NCI-H187 (cell line): ENCODE measurements around the gene CYTH3.
"Not testable (repeated sequence)": the region's sequence is repeated elsewhere in the genome, so short reads cannot be mapped to it uniquely, and the experiment has no call there.

ENCODE experiments used
- DNase-seq, 2 experiments: peaks; one replicate each; lab custom pipeline; 2025; lab: John Stamatoyannopoulos, UW

CYTH3 gene, protein sequence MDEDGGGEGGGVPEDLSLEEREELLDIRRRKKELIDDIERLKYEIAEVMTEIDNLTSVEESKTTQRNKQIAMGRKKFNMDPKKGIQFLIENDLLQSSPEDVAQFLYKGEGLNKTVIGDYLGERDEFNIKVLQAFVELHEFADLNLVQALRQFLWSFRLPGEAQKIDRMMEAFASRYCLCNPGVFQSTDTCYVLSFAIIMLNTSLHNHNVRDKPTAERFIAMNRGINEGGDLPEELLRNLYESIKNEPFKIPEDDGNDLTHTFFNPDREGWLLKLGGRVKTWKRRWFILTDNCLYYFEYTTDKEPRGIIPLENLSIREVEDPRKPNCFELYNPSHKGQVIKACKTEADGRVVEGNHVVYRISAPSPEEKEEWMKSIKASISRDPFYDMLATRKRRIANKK

DNA sequence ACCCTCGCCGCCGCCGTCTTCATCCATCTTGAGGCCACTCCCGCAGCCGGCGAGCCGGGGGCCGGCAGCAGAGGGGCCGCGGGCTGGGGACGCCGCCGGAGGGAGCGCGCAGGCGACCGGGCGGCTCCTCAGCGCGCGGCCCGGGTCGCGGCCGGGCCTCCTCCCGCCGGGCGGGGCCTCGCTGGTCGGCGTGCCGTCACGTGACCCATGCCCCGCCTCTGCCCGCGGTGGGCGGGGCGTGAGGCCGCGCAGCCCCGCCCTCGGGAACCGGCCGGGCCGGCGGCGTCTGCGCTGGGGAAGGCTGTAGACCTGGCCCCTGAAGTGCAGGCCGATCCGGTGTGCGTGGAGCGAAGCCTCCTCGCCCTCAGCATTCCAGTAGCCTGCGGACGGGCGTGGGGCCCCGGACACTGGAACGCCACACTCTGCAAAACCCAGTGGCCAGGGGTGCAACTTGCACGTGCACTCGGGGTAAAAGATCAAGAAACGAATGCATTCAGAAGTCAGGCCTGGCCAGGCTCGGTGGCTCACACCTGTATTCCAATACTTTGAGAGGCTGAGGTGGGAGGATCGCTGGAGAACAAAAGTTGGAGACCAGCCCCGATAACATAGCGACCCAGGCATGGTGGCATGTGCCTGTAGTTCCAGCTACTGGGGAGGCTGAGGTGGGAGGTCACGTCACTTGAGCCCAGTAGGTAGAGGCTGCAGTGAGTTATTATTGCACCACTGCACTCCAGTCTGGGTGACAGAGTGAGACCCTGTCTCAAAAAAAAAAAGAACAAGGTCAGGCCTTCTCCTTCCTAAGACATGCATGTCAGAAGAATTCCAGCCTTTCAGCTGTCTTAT is at the start of gene CYTH3:
Gene CYTH3 (minus strand): TSS at position 144 of the 843 bp plus-strand sequence. CDS start 117 bp downstream, at position 27.
- DNase-seq, result peak; percentile 47 to 79

DNA sequence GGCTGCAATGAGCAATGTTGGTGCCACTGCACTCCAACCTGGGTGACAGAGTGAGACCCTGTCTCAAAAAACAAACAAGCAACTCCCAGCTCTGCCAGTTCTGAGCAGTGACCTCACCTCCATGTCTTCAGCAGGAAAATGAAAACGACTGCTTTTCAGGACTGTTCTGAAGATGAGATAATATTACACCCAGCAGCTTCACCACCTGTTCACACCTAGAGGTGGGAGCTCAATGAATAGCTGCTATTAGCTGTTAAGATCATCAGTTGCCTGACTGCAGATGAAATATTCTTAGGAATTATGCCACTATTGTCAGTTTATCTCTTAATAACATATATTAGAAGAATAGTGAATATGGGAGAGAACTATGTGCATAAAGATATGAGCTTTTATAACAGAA is 48.4 kb upstream of the CYTH3 start:
- DNase-seq, result no peak

DNA sequence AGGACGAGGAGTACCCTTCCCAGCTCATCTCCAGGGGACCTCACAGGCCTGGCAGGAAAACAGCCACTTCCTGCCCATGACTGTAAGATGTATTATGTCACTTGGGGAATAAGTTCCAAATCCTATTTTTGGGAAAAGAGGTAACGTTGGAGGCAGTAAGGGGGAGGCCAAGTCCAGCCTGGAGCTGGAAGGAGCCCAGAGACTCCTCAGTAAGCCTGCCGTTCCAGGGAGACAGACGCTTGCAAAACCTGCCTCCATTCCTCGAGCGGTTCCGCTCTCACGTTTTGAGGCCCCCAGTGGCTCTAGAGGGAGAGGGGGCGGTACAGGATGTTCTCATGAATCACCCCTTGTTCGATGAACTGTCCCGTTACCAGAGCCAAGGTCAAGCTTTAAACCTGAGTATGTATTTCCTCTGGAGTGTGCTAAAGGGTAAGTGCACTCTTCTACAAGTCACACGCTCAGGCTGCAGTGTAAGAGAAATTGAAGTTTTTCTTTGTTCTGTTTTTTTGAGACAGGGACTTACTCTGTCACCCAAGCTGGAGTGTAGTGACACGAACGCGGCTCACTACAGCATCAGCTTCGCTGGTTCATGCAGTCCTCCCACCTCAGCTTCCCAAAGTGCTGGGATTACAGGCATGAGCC is 45.5 kb upstream of the CYTH3 start:
- DNase-seq, result no peak

DNA sequence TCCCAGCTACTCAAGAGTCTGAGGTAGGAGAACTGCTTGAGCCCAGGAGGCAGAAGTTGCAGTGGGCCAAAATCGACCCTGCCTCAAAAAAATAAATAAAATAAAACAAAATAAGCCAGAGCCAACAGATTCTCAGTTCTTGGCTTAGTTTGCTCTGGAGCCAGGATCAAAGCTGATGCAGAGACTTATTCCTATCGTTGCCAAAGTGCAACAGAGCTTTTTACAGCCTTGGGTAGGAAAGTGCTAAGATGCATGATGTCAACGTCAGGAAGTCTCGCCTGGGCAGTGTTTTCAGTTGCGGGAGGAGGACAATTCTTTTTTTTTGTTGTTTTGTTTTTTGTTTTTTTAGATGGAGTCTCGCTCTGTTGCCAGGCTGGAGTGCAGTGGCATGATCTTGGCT is 43.8 kb upstream of the CYTH3 start:
- DNase-seq, result no peak

DNA sequence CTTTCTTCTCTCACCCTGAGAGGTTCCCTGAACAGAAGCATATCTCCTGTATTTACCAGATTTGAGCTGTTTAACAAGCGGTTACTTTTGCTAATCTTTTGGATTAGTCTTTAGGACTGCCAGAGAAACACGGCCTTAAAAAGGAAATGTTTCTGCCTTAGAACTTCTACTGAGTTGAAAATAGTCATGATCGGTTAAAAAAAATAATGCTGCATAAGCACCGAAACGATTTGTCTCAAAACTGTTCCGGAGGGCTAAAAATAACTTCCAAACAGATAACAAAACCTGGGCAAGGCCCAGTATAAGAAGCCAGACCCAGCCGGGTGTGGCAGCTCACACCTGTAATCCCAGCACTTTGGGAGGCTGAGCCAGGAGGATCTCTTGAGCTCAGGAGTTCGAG is 43.3 kb upstream of the CYTH3 start:
- no peak for DNase-seq

DNA sequence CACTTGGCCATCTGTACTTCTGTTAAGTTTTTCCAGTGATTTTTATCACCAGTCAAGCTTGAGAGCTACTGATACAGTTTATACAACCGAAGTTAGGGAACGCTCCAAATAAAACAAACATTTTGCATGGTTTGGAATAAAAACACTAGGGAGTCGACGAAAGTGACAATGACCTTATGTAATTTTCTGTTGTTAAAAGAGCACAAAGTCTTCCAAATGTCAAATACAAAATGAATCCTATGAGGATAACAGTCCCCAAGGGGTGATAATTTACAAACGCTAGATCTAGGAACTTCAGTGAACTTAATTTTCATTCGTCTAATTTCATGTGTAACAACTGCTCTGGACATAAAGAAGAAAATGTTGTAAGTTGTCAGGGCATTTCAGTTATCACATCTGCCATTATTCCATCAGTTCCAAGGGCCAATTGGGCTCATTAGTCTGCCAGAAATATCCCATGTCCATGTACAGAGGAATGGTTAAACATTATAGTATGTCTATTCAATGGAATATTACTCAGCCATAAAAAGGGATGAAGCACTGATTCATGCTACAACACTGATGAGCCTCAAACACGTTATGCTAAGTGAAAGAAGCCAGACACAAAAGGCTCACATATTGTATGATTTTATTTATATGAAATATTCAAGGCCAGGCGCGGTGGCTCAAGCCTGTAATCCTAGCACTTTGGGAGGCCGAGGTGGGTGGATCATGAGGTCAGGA is 38.0 kb upstream of the CYTH3 start:
- no peak for DNase-seq

DNA sequence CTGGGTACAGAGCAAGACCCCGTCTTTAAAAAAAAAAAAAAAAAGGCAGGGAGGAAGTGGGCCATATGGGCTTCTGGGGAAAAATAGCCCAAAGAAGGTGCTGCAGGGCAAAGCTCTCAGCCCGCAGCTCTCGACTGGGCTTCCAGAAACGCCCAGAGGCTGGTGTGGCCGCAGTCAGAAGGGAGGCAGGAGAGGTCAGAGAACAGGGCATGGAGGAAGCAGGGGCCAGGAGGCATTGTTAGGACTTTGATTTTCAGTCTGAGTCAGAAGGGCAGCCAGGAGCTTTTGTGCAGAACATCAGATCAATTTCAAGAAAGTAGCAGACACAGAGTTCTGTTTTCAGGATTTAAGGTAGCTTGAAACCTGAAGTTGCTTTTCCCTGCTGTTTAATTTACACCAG is 35.3 kb upstream of the CYTH3 start:
- no peak for DNase-seq

DNA sequence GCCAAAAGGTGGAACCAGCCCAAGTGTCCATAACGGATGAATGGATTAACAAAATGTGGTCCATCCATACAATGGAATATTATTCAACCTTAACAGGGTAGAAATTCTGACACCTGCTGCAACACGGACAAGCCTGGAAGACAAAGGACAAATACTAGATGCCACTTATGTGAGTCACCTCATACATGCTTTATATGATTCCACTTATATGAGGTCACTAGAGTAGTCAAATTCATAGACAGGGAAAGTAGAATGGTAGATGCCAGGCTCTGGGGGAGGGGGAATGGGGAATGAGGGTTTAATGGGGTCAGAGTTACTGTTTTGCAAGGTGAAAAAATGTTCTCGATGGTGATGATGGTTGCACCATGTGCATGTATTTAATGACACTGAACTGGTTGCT is 34.0 kb upstream of the CYTH3 start:
- no peak for DNase-seq

DNA sequence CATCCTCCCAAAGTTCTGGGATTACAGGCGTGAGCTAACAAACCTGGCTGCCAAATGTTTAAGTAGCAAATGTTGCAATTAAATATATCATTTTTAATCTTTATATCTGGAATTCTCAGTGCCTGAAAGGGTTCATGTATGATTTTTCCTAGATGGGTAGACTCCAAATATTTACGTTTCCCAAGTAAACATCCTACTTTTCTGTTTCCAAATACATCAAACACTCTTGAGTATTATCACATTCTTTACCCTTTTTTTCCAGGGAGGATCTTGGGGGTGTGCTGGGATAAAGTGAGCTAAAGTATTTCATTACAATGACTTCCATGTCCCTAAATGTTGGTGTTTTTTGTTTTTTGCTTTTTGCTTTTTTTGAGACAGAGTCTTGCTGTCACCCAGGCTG is 32.9 kb upstream of the CYTH3 start:
- DNase-seq, result no peak

DNA sequence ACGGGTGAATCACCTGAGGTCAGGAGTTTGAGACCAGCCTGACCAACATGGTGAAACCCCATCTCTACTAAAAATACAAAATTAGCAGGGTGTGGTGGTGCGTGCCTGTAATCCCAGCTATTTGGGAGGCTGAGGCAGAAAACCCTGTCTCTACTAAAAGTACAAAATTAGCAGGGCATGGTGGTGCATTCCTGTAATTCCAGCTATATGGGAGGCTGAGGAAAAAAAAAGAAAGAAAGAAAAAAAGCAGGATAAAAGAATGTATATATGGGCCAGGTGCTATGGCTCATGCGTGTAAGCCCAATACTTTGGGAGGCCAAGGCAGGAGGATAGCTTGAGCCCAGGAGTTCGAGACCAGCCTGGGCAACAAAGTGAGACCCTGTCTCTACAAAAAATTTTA is 29.0 kb upstream of the CYTH3 start:
- not testable (repeated sequence) for DNase-seq

DNA sequence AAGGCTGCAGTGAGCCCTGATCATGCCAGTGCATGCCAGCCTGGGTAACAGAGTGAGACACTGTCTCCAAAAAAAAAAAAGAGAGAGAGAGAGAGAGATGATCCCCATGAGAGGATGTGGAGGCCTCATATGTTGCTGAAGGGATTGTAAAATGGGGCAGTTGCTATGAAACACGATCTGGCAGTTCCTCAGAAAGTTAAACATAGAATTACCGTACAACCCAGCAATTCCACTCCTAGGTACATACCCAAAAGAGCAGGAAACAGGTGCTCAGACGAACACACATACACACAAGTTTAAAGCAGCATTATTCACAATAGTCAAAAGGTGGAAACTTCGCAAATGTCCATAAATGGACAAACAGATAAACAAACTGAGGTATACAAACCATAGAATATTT is 27.4 kb upstream of the CYTH3 start:
- DNase-seq, result no peak

DNA sequence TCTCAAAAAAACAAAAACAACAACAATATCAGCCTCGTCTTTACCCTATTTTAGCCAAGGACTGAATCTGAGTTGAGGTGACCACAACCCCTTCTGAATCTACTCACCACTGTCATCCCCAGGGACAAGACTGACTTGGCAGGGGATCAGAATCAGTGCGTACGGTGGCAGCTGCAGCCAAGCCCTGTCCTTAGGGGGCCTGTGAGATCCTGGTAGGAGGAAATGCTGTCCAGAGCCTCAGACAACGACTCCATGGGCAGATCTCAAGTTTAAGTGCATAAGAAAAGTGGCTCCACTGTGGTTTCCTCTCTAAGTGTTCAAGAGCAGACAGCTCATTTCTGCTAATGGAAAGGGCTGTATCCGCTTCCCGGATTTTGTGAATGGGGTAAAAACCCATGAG is 22.4 kb upstream of the CYTH3 start:
- peak; percentile 4 to 64 for DNase-seq

DNA sequence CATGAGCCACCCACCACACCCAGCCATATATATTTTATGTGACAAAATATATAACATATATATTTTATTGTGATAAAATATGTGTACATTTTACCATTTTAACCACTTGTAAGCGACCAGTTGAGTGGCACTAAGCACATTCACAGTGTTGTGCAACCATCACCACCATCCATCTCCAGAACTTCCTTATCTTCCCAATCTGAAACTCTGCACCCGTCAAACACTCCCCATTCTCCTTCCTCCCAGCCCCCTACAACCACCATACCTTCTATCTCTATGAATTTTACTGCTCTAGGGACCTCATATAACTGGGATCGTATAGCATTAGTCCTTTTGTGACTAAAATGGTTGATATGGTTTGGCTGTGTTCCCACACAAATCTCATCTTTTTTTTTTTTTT is 20.8 kb upstream of the CYTH3 start:
- DNase-seq, result no peak

DNA sequence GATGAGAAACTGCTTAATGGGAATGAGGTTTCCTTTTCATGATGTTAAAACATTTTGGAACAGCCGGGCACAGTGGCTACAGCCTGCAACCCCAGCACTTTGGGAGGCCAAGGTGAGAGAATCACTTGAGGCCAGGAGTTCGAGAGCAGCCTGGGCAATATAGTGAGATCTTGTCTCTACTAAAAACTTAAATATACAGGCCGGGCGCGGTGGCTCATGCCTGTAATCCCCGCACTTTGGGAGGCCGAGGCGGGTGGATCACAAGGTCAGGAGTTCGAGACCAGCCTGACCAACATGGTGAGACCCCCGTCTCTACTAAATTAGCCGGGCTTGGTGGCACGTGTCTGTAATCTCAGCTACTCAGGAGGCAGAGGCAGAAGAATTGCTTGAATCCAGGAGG is 19.5 kb upstream of the CYTH3 start:
- DNase-seq, result not testable (repeated sequence)

DNA sequence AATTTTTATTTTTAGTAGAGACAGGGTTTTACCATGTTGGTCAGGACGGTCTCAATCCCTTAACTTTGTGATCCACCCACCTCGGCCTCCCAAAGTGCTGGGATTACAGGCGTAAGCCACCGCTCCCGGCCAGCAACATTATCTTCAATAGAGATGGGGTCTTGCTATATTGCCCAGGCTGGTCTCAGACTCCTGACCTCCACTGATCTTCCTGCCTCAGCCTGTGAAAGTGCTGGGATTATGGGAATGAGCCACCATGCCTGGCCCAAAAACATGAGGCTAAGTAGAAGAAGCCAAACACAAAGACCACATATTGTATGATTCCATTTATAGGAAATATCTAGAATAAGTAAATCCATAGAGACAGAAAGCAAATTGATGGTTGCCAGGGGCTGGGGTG is 19.1 kb upstream of the CYTH3 start:
- no peak for DNase-seq

DNA sequence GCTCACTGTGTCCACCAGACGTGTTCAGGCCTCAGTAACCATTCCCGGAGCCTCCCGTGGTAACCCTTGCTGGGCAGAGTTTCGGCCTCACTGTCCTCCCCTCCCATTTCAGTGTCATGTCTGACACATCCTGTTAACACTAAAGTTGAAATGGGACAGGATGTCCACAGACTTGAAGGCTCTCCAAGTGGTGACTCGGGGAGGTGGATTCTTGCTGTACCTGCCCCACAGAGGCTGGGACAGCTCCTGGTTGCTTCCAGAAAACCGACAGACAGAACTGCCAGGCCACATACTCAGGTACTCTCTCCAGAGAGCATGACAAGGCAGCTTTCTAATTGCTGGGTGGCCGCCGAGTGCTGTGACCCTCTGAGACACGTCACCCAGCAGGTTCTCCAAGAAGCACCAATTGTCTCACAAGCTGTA is 17.9 kb upstream of the CYTH3 start:
- DNase-seq, result no peak

DNA sequence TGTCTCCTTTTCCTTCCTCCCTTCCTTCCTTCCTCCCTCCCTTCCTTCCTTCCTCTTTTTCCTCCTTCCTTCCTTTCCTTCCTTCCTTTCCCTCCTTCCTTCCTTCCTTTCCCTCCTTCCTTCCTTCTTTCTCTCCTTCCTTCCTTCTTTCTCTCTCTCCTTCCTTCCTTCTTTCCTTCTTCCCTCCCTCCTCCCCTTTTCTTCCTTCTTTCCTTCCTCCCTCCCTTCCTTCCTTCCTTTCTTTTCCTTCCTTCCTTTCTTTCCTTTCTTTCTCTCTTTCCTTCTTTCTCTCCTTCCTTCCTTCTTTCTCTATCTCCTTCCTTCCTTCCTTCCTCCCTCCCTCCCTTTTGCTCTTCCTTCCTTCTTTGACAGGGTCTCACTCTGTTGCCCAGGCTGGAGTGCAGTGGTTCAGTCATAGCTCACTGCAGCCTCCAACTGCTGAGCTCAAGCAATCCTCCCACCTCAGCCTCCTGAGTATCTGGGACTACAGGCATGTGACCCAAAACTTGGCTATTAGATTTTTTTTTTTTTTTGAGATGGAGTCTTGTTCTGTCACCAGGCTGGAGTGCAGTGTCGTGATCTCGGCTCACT is 15.9 kb upstream of the CYTH3 start:
- DNase-seq, result no peak

DNA sequence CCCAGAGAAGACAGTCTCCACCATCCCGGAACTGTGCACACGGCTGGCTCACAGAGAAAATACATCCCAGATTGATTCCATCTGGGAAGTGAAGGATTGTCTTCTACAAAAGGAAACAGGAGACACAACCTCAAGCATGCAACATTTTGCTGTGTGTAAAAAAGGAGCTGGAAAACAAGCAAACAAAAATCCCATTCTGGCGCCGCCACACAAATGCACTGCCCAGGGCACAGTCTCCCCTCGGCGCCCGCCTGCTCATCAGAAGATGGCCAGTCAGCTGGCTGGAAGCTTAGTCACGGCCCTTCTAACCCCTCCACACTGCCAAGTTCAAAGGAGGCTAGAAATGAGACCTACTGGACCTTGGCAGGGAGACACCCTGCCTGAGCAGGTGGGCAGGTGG is 14.1 kb upstream of the CYTH3 start:
- DNase-seq, result no peak

DNA sequence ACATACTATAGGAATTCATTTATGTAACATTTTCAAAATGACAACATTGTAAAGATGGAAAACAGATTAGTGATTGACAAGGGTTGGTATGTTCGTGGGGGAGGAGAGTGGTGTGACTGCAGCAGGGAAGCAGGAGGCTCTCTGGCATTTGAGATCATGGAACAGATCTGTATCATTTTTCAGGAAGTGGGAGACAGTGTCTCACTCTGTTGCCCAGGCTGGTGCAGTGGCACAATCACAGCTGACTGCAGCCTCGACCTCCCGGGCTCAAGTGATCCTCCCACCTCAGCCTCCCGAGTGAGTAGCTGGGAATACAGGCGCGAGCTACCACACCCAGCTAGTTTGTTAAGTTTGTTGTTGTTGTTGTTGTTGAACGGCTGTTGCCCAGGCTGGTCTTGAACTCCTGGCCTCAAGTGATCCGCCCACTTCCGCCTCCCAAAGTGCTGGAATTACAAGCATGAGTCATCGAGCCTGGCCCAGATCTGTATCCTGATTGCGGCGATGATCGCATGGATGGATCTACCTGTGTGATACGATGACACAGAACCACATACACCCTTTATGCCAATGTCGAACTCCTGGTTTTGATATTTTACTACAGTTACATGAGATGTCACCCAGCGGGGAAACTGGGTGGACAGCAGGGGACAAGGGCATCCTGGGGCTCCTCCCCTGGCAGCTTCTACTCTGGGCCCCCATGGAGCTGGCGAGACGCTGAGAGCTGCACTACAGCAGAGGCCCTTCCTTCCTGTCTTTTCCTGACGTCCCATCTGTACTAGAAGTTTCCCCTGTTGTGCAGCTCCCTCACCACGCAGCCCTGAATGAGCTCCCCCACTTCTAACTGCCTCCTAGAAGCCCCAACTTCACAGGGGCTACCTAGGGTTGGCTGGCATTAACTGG is 12.3 kb upstream of the CYTH3 start:
- DNase-seq, result no peak

DNA sequence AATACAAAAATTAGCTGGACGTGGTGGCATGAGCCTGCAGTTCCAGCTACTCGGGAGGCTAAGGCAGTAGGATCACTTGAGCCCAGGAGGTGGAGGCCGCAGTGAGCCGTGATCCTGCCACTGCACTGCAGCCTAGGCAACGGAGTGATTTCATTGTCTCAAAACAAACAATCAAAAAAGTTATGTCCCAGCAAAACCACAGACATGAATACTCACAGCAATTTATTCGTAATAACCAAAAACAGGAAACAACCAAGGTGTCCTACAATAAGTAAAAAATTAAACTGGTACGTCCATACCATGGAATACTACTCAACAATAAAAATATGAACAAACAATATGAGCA is 11.6 kb upstream of the CYTH3 start:
- no peak for DNase-seq
